ENCODE results near the gene DCTN4. TPM values are rescaled to one million over a fixed set of nuclear protein-coding genes. Genes with fewer than 3 reads are reported as not detected.

The DCTN4 gene
- total RNA-seq, 4 donors from 2014 or later: 65.4 to 78.5 (median 72.8) TPM

- WGBS, 2 donors: 40 to 52% methylated on average over 3 of the region's 3 CpGs
- Histone ChIP-seq H3K27ac (no peak overlapping the region), H3K4me1 (peaks cover 3 to 13% of the 10 kb centered on the region in 2 donors), H3K27me3 (no peaks in the 10 kb centered on the region), H3K9me3 (no peaks in the 10 kb centered on the region), H3K36me3 (no peaks in the 10 kb centered on the region), H3K4me3 (replicated peaks in 1 of 3) (no peak overlapping the region)
- TF ChIP-seq POLR2A (IDR thresholded peaks at IDR 0.05) (no peak), CTCF (IDR thresholded peaks at IDR 0.05) (no peak)
- DNase-seq: no peak
- intact Hi-C loops (cut with DNase I): loop anchor here (5.0 kb wide), 2 partner anchors 96 to 201 kb away; no protein-coding TSS in a partner anchor
Observed at GRCh38 chr5:150658699-150659265, 100.0 kb downstream of the DCTN4 start.

Other genes starting within 250 kb of the DCTN4 start
- gene SYNPO, start 118.4 kb downstream of the DCTN4 start, total RNA-seq: 10 to 100 TPM in 3 of 4 donors, 1 to 10 TPM in 1; 8.8 to 19.3 (median 14.1) TPM
- under 1 TPM in 3 of 4 donors, not detected in 1; 0.11 to 0.29 (median 0.13) TPM for gene MYOZ3, start 97.8 kb downstream of the DCTN4 start, total RNA-seq
- 10 to 100 TPM; 39.1 to 47.2 (median 42.9) TPM for gene RBM22, start 58.0 kb downstream of the DCTN4 start, total RNA-seq
- 10 to 100 TPM; 17.8 to 47.3 (median 24.1) TPM for gene SMIM3, start 19.7 kb upstream of the DCTN4 start, total RNA-seq
- gene IRGM, start 87.5 kb upstream of the DCTN4 start, total RNA-seq: under 1 TPM in 1 of 4 donors, not detected in 3; 0.67 TPM
- gene ZNF300, start 146.0 kb upstream of the DCTN4 start, total RNA-seq: 1 to 10 TPM; 7.3 to 8.6 (median 7.8) TPM

Measured in thyroid gland (tissue), 4 donors.